Skeletal muscle tissue (tissue), 4 donors: ENCODE results near the gene OR51E1. TPM values are rescaled to one million over a fixed set of nuclear protein-coding genes. Genes with fewer than 3 reads are reported as not detected.

Experiments
- H3K27ac ChIP-seq: one replicate; pipeline ENCODE4 v1.7.0; 2013; ENCODE audit warnings: mild to moderate bottlenecking, low read depth, low read length, inconsistent platforms
- H3K27me3 ChIP-seq, 3 donors: one replicate each; pipeline ENCODE4 v1.7.0; 2013; ENCODE audit warnings: low read length in 3 of 3; ENCODE audit not compliant: control insufficient read depth in 3 of 3, insufficient read depth in 3 of 3
- H3K36me3 ChIP-seq, 3 donors: one replicate each; pipeline ENCODE4 v1.7.0; 2013; ENCODE audit warnings: low read length in 3 of 3; ENCODE audit not compliant: control insufficient read depth in 3 of 3, insufficient read depth in 3 of 3
- H3K4me1 ChIP-seq, 3 donors: one replicate each; pipeline ENCODE4 v1.7.0; 2013; ENCODE audit warnings: low read length in 3 of 3, mild to moderate bottlenecking in 3 of 3; ENCODE audit not compliant: control insufficient read depth in 3 of 3, insufficient read depth in 3 of 3
- H3K4me3 ChIP-seq, 3 donors: one replicate each; pipeline ENCODE4 v1.7.0; 2013; ENCODE audit warnings: low read length in 3 of 3
- H3K9ac ChIP-seq, 3 donors: one replicate each; pipeline ENCODE4 v1.7.0; 2013; ENCODE audit warnings: low read length in 3 of 3, mild to moderate bottlenecking in 3 of 3, moderate library complexity in 2 of 3, low read depth in 1 of 3
- H3K9me3 ChIP-seq, 3 donors: one replicate each; pipeline ENCODE4 v1.7.0; 2013; ENCODE audit warnings: low read length in 3 of 3; ENCODE audit not compliant: control insufficient read depth in 3 of 3
- total RNA-seq: library from RNA; depleted of rRNA; stranded (reverse); fragments of >200 nt; gene quantifications from one replicate; pipeline ENCODE4 v1.2.3, GENCODE V29; 2014
- donor health status: Osteomylitis.

The OR51E1 gene
- total RNA-seq, 1 donor from 2014 or later, result 4.2 TPM

GRCh38 chr11:4645974-4646373 lies 2.2 kb downstream of the OR51E1 start:
- Histone ChIP-seq H3K4me3 (peak overlapping the region in 1 of 3 donors; percentile 4), H3K4me1 (peaks cover 20 to 34% (median 28%) of the 10 kb centered on the region in 3 donors), H3K9me3 (no peaks in the 10 kb centered on the region), H3K27me3 (no peaks in the 10 kb centered on the region), H3K27ac (peak overlapping the region; percentile 63), H3K36me3 (no peaks in the 10 kb centered on the region), H3K9ac (no peak overlapping the region)

GRCh38 chr11:4647766-4648165 lies 4.0 kb downstream of the OR51E1 start:
- H3K27me3 ChIP-seq, result no peaks in the 10 kb centered on the region
- no peak overlapping the region for H3K4me3 ChIP-seq
- no peaks in the 10 kb centered on the region for H3K9me3 ChIP-seq
- H3K27ac ChIP-seq, result no peak overlapping the region
- H3K4me1 ChIP-seq, result peaks cover 20 to 28% (median 27%) of the 10 kb centered on the region in 3 donors
- no peak overlapping the region for H3K9ac ChIP-seq
- no peaks in the 10 kb centered on the region for H3K36me3 ChIP-seq

- H3K4me1 ChIP-seq, result no peaks in the 10 kb centered on the region
- H3K9ac ChIP-seq, result no peak overlapping the region
- no peak overlapping the region for H3K4me3 ChIP-seq
- H3K36me3 ChIP-seq, result no peaks in the 10 kb centered on the region
- H3K27me3 ChIP-seq, result no peaks in the 10 kb centered on the region
- H3K27ac ChIP-seq, result no peak overlapping the region
- no peaks in the 10 kb centered on the region for H3K9me3 ChIP-seq
These were observed 11.0 kb downstream of the OR51E1 start for GRCh38 chr11:4654635-4655369.

- H3K4me1 ChIP-seq, result no peaks in the 10 kb centered on the region
- H3K27ac ChIP-seq, result no peak overlapping the region
- no peak overlapping the region for H3K9ac ChIP-seq
- H3K9me3 ChIP-seq, result no peaks in the 10 kb centered on the region
- H3K27me3 ChIP-seq, result no peaks in the 10 kb centered on the region
- H3K4me3 ChIP-seq, result no peak overlapping the region
- no peaks in the 10 kb centered on the region for H3K36me3 ChIP-seq
These were observed 15.1 kb downstream of the OR51E1 start for GRCh38 chr11:4658629-4659445.

GRCh38 chr11:4662876-4663275 lies 19.1 kb downstream of the OR51E1 start:
- Histone ChIP-seq H3K4me3 (no peak overlapping the region), H3K27ac (no peak overlapping the region), H3K9ac (no peak overlapping the region), H3K36me3 (no peaks in the 10 kb centered on the region), H3K27me3 (no peaks in the 10 kb centered on the region), H3K4me1 (no peaks in the 10 kb centered on the region), H3K9me3 (no peaks in the 10 kb centered on the region)

- Histone ChIP-seq H3K9ac (no peak overlapping the region), H3K36me3 (no peaks in the 10 kb centered on the region), H3K4me3 (no peak overlapping the region), H3K4me1 (no peaks in the 10 kb centered on the region), H3K27ac (no peak overlapping the region), H3K27me3 (no peaks in the 10 kb centered on the region), H3K9me3 (no peaks in the 10 kb centered on the region)
These were observed 20.4 kb downstream of the OR51E1 start for GRCh38 chr11:4664183-4664582.

GRCh38 chr11:4664786-4665185 lies 21.0 kb downstream of the OR51E1 start:
- no peaks in the 10 kb centered on the region for H3K4me1 ChIP-seq
- no peak overlapping the region for H3K27ac ChIP-seq
- H3K4me3 ChIP-seq, result no peak overlapping the region
- no peaks in the 10 kb centered on the region for H3K9me3 ChIP-seq
- no peak overlapping the region for H3K9ac ChIP-seq
- no peaks in the 10 kb centered on the region for H3K27me3 ChIP-seq
- no peaks in the 10 kb centered on the region for H3K36me3 ChIP-seq

GRCh38 chr11:4665424-4665823 lies 21.6 kb downstream of the OR51E1 start:
- Histone ChIP-seq H3K4me3 (no peak overlapping the region), H3K27ac (no peak overlapping the region), H3K9ac (no peak overlapping the region), H3K27me3 (no peaks in the 10 kb centered on the region), H3K9me3 (no peaks in the 10 kb centered on the region), H3K36me3 (no peaks in the 10 kb centered on the region), H3K4me1 (no peaks in the 10 kb centered on the region)

- Histone ChIP-seq H3K9me3 (no peaks in the 10 kb centered on the region), H3K36me3 (no peaks in the 10 kb centered on the region), H3K27ac (no peak overlapping the region), H3K9ac (no peak overlapping the region), H3K4me1 (no peaks in the 10 kb centered on the region), H3K4me3 (no peak overlapping the region), H3K27me3 (no peaks in the 10 kb centered on the region)
These were observed 28.0 kb downstream of the OR51E1 start for GRCh38 chr11:4671741-4672140.

- H3K4me1 ChIP-seq, result no peaks in the 10 kb centered on the region
- no peak overlapping the region for H3K27ac ChIP-seq
- no peaks in the 10 kb centered on the region for H3K9me3 ChIP-seq
- no peak overlapping the region for H3K9ac ChIP-seq
- no peak overlapping the region for H3K4me3 ChIP-seq
- H3K27me3 ChIP-seq, result no peaks in the 10 kb centered on the region
- H3K36me3 ChIP-seq, result no peaks in the 10 kb centered on the region
These were observed 28.7 kb downstream of the OR51E1 start for GRCh38 chr11:4672470-4672869.
